Muscle layer of colon (tissue), 2 donors: ENCODE data around the gene CEBPE.

Experiments used
- H3K27ac ChIP-seq: one replicate; pipeline ENCODE4 v1.7.0; 2013; ENCODE audit warnings: low read depth, mild to moderate bottlenecking, low read length, moderate library complexity
- H3K27me3 ChIP-seq, 2 donors: one replicate each; pipeline ENCODE4 v1.7.0; 2013; ENCODE audit warnings: low read length in 2 of 2, mild to moderate bottlenecking in 2 of 2; ENCODE audit not compliant: insufficient read depth in 2 of 2, control insufficient read depth in 1 of 2
- H3K36me3 ChIP-seq: one replicate; pipeline ENCODE4 v1.7.0; 2013; ENCODE audit warnings: mild to moderate bottlenecking, low read length; ENCODE audit not compliant: insufficient read depth
- H3K4me1 ChIP-seq: one replicate; pipeline ENCODE4 v1.7.0; 2013; ENCODE audit warnings: mild to moderate bottlenecking, low read length; ENCODE audit not compliant: insufficient read depth
- H3K4me3 ChIP-seq, 2 donors: one replicate each; pipeline ENCODE4 v1.7.0; 2013; ENCODE audit warnings: low read length in 2 of 2, low read depth in 1 of 2, mild to moderate bottlenecking in 1 of 2, moderate library complexity in 1 of 2
- H3K9ac ChIP-seq: one replicate; pipeline ENCODE4 v1.7.0; 2013; ENCODE audit warnings: low read length
- H3K9me3 ChIP-seq: one replicate; pipeline ENCODE4 v1.7.0; 2013; ENCODE audit warnings: mild to moderate bottlenecking, low read length
- donor health status: abdominal sarcoma.
- donor health status: Adenocarcinoma of cecum.

Gene CEBPE

DNA sequence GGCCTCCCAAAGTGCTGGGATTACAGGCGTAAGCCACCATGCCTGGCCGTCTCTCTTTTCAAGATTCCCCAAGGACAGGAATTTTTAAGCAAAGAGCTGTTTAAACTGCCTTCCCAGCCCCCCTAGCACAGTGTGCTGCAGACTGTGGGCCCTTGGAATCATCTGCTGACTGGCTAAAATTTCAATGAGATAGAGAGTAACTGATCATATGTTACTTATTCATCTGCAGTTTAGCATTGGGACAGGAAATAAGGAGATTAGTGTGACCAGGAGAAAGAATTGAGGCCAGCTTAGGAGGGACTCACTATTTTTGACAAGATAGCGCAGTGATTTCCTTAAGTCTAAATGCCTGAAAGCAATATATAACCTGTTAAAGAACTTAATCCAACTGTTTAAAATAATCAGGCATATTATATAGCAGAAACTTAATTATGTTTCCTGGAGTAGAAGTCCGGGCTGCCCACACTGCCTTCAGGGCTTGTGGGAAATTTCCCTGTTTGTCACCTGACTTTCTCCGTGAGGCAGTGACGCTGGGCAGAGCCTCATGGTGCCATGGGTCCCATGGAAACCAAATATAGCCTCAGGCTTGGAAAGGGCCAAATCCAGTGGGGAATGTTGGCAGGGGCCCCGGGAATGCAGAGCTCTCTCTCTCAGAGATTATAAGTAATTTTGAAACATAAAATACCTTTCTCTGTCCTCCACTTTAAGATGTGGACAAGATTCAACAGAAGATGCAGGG, 22.8 kb upstream of the CEBPE start:
- no peaks in the 10 kb centered on the region for H3K27me3 ChIP-seq
- H3K4me1 ChIP-seq = peaks cover 38% of the 10 kb centered on the region
- no peaks in the 10 kb centered on the region for H3K36me3 ChIP-seq
- no peak overlapping the region for H3K4me3 ChIP-seq
- peak overlapping the region; percentile 32 for H3K27ac ChIP-seq
- H3K9ac ChIP-seq = no peak overlapping the region
- H3K9me3 ChIP-seq = no peaks in the 10 kb centered on the region

DNA sequence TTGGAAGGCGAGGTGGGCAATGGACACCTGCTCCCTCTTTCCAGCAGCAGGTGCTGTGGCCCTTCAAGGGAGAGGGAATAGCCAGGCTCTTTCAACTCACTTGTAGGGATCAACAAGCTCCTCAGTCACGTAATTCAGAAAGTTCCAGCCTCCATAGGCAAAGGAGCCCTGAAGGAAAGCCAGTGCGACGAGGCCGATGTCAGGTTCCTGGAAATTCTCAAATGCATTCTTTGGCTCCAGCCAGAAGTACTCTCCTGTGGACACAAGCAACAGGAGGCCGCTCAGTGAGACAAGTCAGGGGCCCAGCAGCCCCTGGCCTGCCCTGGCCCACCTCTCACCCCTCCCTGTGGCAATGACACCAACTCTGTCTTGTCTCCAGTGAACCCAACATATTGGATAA, 21.3 kb upstream of the CEBPE start:
- Histone ChIP-seq H3K9ac (no peak overlapping the region), H3K9me3 (no peaks in the 10 kb centered on the region), H3K4me1 (peaks cover 38% of the 10 kb centered on the region), H3K27ac (peak overlapping the region; percentile 59), H3K36me3 (no peaks in the 10 kb centered on the region), H3K4me3 (no peak overlapping the region), H3K27me3 (no peaks in the 10 kb centered on the region)

DNA sequence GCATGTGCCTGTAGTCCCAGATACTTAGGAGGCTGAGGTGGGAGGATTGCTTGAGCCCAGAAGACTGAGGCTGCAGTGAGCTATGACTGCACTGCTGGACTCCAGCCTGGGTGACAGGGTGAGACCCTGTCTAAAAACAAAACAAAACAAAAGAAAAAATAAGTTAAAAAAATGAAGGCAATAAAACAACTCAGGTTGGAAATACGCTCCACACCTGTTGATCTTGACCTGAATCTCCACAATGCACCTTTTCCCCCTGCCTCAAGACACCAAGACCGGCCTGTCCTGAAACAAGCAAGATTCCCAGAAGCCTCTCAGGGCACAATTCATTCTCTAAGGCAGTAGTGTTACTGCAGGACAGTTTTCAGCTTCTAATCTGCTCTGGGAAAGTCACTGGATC, 20.8 kb upstream of the CEBPE start:
- no peaks in the 10 kb centered on the region for H3K36me3 ChIP-seq
- H3K27me3 ChIP-seq = no peaks in the 10 kb centered on the region
- H3K27ac ChIP-seq = peak overlapping the region; percentile 17
- H3K4me3 ChIP-seq = no peak overlapping the region
- H3K4me1 ChIP-seq = peaks cover 38% of the 10 kb centered on the region
- no peaks in the 10 kb centered on the region for H3K9me3 ChIP-seq
- no peak overlapping the region for H3K9ac ChIP-seq

DNA sequence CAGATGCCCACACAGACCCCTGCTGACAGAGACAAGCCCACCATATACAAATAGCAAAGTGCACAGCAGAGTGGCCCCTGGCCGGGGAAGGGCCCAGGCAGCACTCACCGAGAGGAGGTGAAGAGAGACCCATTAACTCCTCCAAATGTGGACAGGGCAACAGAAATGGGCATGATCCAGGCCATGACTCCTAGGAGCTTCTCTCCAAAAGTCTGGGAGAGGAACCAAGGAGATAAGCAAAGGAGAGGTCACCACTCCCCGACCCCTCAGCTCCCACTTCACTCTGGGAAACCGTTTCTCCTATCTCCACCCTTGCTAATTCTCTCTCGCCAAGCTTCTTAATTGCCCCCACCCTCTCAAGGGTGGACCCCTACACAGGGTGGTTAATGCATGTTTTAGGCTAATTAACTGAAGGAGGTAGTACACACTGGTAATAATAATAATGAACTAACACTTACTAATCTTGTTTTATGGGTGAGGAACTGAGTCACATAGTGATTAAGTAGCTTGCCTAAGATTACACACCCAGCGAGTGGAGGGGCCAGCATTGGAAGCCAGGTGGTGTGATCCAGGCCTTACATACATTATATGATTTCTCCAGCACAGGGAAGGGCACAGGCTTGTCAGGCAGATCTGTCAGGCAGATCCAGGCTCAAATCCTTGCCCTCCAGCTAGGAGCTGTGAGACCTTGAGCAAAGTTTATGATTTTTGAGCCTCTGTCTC, 18.9 kb upstream of the CEBPE start:
- Histone ChIP-seq H3K9ac (no peak overlapping the region), H3K27ac (no peak overlapping the region), H3K4me1 (peaks cover 38% of the 10 kb centered on the region), H3K27me3 (no peaks in the 10 kb centered on the region), H3K4me3 (no peak overlapping the region), H3K36me3 (no peaks in the 10 kb centered on the region), H3K9me3 (no peaks in the 10 kb centered on the region)

DNA sequence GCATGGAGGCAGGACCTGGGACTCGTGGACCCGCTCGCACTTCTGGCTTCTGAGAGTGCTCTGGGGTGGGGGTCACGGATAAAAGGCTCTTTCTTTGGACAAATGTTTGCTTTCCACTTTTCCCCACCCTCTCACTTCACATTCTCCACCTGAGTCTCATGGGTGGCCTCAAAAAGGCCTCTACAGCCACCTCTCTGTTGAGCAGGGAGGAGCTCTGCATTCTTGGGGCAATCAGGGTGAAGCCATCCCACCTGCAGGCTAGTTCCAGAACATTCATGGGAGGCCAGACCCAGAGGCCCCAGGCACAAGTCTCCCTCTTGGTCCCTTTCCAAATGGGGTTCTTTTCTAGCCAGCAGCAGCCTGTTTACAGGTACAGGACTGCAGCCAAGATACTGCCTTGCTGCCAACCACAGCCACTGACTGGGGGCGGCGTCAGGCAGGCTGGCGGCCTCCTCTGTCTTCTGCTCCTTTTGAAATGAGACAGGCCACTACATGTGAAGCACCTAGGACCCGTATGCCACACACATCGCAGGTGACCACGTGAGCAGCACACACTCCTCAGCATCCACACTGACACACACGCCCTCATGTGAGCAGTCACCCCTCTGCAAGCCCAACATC, 18.2 kb upstream of the CEBPE start:
- Histone ChIP-seq H3K27me3 (no peaks in the 10 kb centered on the region), H3K27ac (no peak overlapping the region), H3K4me1 (peaks cover 32% of the 10 kb centered on the region), H3K4me3 (no peak overlapping the region), H3K9ac (no peak overlapping the region), H3K36me3 (no peaks in the 10 kb centered on the region), H3K9me3 (no peaks in the 10 kb centered on the region)

DNA sequence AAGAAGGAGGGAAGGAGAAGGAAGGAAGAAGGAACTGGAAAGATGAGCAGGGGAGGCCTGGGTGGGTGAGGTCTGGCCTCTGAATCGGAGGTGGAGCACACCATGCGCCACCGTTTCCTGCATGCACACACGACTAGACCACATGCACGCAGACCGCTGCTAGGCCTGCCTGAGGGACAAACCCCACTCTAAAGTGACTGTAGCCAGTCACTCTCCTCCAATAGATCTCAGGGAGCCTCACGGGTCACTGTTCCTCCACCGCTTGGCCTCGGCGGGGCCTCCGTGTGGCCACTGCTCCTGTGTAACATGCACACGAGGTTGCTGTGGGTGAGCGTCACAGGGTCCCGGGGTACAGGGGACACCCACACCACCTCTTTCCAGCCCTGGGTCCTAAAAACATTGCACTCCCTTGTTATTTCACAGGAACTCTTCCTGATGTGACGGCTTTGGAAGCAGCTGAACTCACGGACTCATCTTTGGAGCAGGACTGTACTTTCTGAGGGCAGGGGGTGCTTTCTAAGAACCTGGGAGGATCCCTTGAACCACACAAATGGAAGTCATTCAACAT, 17.6 kb upstream of the CEBPE start:
- no peak overlapping the region for H3K9ac ChIP-seq
- H3K36me3 ChIP-seq = no peaks in the 10 kb centered on the region
- H3K4me3 ChIP-seq = no peak overlapping the region
- H3K9me3 ChIP-seq = no peaks in the 10 kb centered on the region
- no peaks in the 10 kb centered on the region for H3K27me3 ChIP-seq
- H3K4me1 ChIP-seq = peaks cover 25% of the 10 kb centered on the region
- no peak overlapping the region for H3K27ac ChIP-seq

DNA sequence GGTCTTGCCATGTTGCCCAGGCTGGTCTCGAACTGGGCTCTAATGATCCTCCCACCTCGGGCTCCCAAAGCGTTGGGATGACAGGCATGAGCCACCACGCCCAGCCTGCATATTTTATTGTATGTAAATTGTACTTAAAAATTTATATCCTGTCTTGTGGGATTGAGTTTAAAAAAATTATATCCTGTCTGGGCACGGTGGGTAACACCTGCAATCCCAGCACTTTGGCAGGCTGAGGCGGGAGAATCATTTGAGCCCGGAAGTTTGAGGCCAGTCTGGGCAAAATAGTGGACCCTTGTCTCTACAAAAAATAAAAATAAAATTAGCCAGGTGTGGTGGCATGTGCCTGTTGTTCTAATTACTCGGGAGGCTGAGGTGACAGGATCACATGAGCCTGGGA, 13.9 kb upstream of the CEBPE start:
- no peaks in the 10 kb centered on the region for H3K36me3 ChIP-seq
- no peak overlapping the region for H3K9ac ChIP-seq
- H3K27ac ChIP-seq = no peak overlapping the region
- H3K9me3 ChIP-seq = no peaks in the 10 kb centered on the region
- H3K27me3 ChIP-seq = no peaks in the 10 kb centered on the region
- H3K4me1 ChIP-seq = peaks cover 9% of the 10 kb centered on the region
- H3K4me3 ChIP-seq = no peak overlapping the region

DNA sequence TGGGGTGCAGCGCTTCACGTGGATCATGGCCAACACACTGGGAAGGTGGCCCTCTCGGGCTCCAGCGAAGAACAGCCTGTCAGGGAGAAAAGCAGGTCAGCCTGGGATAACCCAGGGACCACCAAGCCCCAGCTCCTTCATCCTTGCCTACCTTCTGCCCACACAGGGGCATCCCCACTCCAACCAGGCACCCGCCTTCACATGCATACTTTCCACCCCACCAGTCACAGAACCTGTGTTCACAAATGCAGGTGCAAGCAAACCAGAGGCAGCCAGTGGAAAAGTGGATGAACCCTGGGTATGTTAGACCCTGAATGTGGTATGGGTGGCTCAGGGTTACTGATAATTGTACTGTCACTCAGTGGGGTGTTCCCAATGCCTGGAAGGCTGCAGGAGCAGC, 12.4 kb upstream of the CEBPE start:
- no peak overlapping the region for H3K27ac ChIP-seq
- H3K4me3 ChIP-seq = no peak overlapping the region
- no peak overlapping the region for H3K9ac ChIP-seq
- H3K9me3 ChIP-seq = no peaks in the 10 kb centered on the region
- no peaks in the 10 kb centered on the region for H3K36me3 ChIP-seq
- no peaks in the 10 kb centered on the region for H3K4me1 ChIP-seq
- no peaks in the 10 kb centered on the region for H3K27me3 ChIP-seq

DNA sequence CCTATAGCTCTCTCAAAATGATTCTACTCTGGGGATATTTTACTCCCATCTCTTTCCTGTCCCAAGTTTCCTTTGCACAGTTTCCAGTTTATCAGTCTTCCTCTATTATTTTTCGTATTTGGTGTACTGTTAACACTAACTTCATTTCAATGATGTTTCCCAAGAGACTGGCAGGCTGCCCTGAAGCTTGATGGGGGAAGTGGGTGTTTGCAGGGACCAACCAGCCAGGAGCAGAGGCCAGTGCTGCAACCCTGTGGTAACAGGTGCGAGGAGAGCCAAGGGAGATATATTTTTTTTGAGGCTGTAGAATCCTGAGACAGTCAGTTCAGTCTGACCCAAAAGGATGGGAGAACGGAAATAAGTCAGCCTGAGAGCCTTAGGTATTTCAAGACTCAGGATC, 11.8 kb upstream of the CEBPE start:
- no peaks in the 10 kb centered on the region for H3K9me3 ChIP-seq
- H3K4me3 ChIP-seq = no peak overlapping the region
- H3K27me3 ChIP-seq = no peaks in the 10 kb centered on the region
- H3K9ac ChIP-seq = no peak overlapping the region
- no peaks in the 10 kb centered on the region for H3K4me1 ChIP-seq
- no peak overlapping the region for H3K27ac ChIP-seq
- H3K36me3 ChIP-seq = no peaks in the 10 kb centered on the region

DNA sequence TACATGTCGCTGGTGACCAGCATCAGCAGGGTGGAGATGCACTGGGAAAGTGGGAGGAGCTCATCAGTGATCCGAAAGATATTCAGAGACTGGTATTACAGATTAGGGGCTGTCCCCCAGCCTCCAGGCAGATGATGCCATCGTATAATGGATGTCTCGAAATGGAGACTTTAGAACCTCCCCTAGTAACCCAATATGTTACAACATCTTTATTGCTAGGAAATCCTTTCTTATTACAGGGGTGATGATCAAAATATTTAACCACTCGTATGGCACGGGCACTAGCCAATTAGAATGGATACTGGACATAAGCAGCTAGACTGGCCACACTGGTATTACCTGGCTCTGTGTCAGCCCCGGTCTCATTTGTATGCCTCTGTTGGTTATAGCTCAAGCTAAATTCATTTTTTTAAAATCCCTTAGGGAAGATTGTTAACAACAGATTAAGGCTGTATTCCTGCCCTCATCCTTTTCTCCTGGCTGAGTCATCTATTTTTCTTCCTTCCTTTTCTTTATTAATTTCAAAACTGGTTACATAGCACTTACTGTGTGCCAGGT, 10.8 kb upstream of the CEBPE start:
- Histone ChIP-seq H3K9ac (no peak overlapping the region), H3K27me3 (no peaks in the 10 kb centered on the region), H3K4me1 (no peaks in the 10 kb centered on the region), H3K9me3 (no peaks in the 10 kb centered on the region), H3K27ac (no peak overlapping the region), H3K4me3 (no peak overlapping the region), H3K36me3 (no peaks in the 10 kb centered on the region)

DNA sequence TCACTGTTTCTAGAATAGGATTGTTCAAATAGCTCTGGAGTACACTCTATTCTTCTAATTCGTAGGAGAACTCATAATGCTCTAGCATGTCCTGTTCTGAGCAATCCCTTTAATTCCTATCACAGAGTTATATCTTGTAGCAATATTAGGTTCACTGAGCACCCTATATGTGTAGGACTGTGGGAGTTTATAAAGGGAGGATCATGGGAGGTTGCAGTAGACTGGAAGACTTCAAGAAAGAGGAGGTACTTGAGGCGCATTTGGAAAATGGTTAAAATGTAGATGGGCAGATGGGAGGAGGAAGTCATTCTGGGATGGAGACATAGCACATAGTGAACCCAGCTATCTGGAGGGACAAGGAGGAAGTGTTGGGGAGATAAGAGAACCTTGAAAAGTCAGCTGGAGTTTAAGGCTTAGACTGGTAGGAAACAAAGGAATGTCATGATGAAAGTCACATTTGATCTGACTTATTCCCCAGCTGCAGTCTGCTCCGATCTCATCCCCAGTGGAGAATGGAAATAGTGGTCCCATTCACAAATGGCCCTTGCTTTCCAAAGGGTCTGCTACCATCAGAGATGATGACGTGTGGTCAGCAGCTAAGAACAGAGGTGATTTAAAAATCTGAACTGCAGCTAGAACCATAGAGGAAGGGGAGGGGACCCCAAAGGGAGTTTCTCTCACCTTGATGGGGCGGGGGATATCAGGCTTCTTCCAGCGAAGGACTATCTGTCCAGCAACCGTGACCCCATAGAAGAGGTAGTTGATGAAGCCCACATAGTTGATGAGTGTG, 10.1 kb upstream of the CEBPE start:
- H3K9ac ChIP-seq = no peak overlapping the region
- H3K27me3 ChIP-seq = no peaks in the 10 kb centered on the region
- no peaks in the 10 kb centered on the region for H3K9me3 ChIP-seq
- H3K4me3 ChIP-seq = no peak overlapping the region
- no peaks in the 10 kb centered on the region for H3K36me3 ChIP-seq
- no peaks in the 10 kb centered on the region for H3K4me1 ChIP-seq
- no peak overlapping the region for H3K27ac ChIP-seq
